Fibroblast of lung (primary cell): Measurements from ENCODE around the gene ELMO1. TPM values are rescaled to one million over a fixed set of nuclear protein-coding genes. Genes with fewer than 3 reads are reported as not detected.

Experiments used
- DNase-seq, 2 donors: peaks; one replicate each; pipeline versions ENCODE4 v3.0.0 to v3.0.0-alpha.2; 2010; ENCODE audit warnings: low read depth in 2 of 2
- H2AFZ ChIP-seq: 2 replicates; pipeline ENCODE4 v1.5.1; 2012; ENCODE audit warnings: low read length, control low read depth, inconsistent platforms
- H3K27ac ChIP-seq: 2 replicates; pipeline ENCODE4 v1.5.1; 2011; ENCODE audit warnings: low read length, control low read depth; ENCODE audit not compliant: insufficient read depth
- H3K27me3 ChIP-seq: 2 replicates; pipeline ENCODE4 v1.5.1; 2011; ENCODE audit warnings: mild to moderate bottlenecking, low read length; ENCODE audit not compliant: control insufficient read depth, insufficient read depth
- H3K36me3 ChIP-seq: 2 replicates; pipeline ENCODE4 v1.5.1; 2011; ENCODE audit warnings: low read length; ENCODE audit not compliant: control insufficient read depth, insufficient read depth
- H3K4me1 ChIP-seq: 2 replicates; pipeline ENCODE4 v1.5.1; 2011; ENCODE audit warnings: low read length; ENCODE audit not compliant: control insufficient read depth, insufficient read depth; ENCODE audit errors: extremely low read depth
- H3K4me2 ChIP-seq: 2 replicates; pipeline ENCODE4 v1.5.1; 2011; ENCODE audit warnings: low read length, control low read depth; ENCODE audit not compliant: insufficient read depth; ENCODE audit errors: extremely low read depth
- H3K4me3 ChIP-seq, 4 experiments: fragments of 200-600 bp in 1 of 4; sonication (generic) in 1 of 4; replicated peaks in 1 of 4; 2 replicates each; pipeline ENCODE4 v1.5.1; 2011 to 2016; ENCODE audit warnings: low read length in 4 of 4, low read depth in 3 of 4, mild to moderate bottlenecking in 3 of 4, control low read depth in 2 of 4, inconsistent platforms in 1 of 4, mixed read lengths in 1 of 4; ENCODE audit not compliant: insufficient read depth in 1 of 4; ENCODE audit errors: control extremely low read depth in 1 of 4
- H3K79me2 ChIP-seq: 2 replicates; pipeline ENCODE4 v1.5.1; 2012; ENCODE audit warnings: mild to moderate bottlenecking, low read length, inconsistent platforms; ENCODE audit not compliant: control insufficient read depth, insufficient read depth
- H3K9ac ChIP-seq: 2 replicates; pipeline ENCODE4 v1.5.1; 2011; ENCODE audit warnings: mild to moderate bottlenecking, low read length, control low read depth; ENCODE audit not compliant: insufficient read depth
- H3K9me3 ChIP-seq: 2 replicates; pipeline ENCODE4 v1.5.1; 2012; ENCODE audit warnings: low read depth, low read length; ENCODE audit not compliant: control insufficient read depth, insufficient read depth
- H4K20me1 ChIP-seq: 2 replicates; pipeline ENCODE4 v1.5.1; 2011; ENCODE audit warnings: low read length; ENCODE audit not compliant: control insufficient read depth, insufficient read depth; ENCODE audit errors: extremely low read depth
- EZH2 ChIP-seq: IDR thresholded peaks from 2 replicates; pipeline ENCODE4 v1.5.1; 2012; ENCODE audit warnings: low read length, control low read depth, mild to moderate bottlenecking; ENCODE audit errors: missing control alignments
- polyA plus RNA-seq, 2 donors: library from polyadenylated mRNA; depleted of rRNA in 1 of 2; stranded (reverse) in 1 of 2; unstranded in 1 of 2; fragments of >200 nt; gene quantifications; 2 replicates each; pipeline ENCODE4 v1.2.1, GENCODE V29; 2011 to 2012; ENCODE audit warnings: missing spikeins in 1 of 2
- total RNA-seq: library from RNA; depleted of rRNA; stranded (reverse); fragments of >200 nt; gene quantifications from 2 replicates; pipeline ENCODE4 v1.2.1, GENCODE V29; 2014
- TF ChIP-seq, protein P1 (sequence below), 2 donors: IDR thresholded peaks in 1 of 2; conservative IDR thresholded peaks in 1 of 2; 1 replicate in 1 of 2; 2 replicates in 1 of 2; pipeline ENCODE4 v1.5.1; 2011 to 2012; ENCODE audit warnings: low read length in 2 of 2, control low read depth in 1 of 2, inconsistent platforms in 1 of 2, low read depth in 1 of 2, mild to moderate bottlenecking in 1 of 2

Gene ELMO1
- total and polyA plus RNA-seq, 2 donors (not counting 1 experiment from before 2014, with no cell fraction given): 0.50 TPM; not detected in 1

DNA sequence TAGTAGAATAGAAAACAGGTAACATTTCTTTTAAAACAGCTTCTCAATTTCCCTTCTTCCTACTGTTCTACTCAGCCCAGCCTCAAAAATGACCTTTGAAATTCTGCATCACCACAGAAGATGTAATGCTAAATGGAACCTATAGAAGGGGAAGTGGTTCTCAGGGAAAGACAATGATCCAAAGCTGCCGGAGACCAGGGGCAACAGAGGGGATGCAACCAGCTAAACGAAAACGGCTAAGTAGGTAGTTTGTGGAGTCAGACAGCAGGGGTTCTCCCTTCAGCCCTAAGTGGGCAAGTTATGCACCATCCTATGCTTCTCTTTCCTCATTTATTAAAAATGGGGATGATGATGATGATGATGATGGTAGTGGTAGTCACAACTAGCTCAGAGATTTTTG lies 214.3 kb downstream of the ELMO1 start:
- H3K9ac ChIP-seq: no peak overlapping the region
- no peak overlapping the region for H3K4me2 ChIP-seq
- H2AFZ ChIP-seq: no peak overlapping the region
- no peaks in the 10 kb centered on the region for H3K9me3 ChIP-seq
- no peak for TF ChIP-seq EZH2
- TF ChIP-seq, protein P1, sequence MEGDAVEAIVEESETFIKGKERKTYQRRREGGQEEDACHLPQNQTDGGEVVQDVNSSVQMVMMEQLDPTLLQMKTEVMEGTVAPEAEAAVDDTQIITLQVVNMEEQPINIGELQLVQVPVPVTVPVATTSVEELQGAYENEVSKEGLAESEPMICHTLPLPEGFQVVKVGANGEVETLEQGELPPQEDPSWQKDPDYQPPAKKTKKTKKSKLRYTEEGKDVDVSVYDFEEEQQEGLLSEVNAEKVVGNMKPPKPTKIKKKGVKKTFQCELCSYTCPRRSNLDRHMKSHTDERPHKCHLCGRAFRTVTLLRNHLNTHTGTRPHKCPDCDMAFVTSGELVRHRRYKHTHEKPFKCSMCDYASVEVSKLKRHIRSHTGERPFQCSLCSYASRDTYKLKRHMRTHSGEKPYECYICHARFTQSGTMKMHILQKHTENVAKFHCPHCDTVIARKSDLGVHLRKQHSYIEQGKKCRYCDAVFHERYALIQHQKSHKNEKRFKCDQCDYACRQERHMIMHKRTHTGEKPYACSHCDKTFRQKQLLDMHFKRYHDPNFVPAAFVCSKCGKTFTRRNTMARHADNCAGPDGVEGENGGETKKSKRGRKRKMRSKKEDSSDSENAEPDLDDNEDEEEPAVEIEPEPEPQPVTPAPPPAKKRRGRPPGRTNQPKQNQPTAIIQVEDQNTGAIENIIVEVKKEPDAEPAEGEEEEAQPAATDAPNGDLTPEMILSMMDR (conservative IDR thresholded peaks at IDR 0.05 in 1 of 2, IDR thresholded peaks at IDR 0.05 in 1 of 2; ENCODE audit: low read depth in 1 of 2, low read length in 2 of 2): no peak
- no peak overlapping the region for H3K4me3 ChIP-seq
- H4K20me1 ChIP-seq: no peaks in the 10 kb centered on the region
- no peaks in the 10 kb centered on the region for H3K36me3 ChIP-seq
- no peaks in the 10 kb centered on the region for H3K27me3 ChIP-seq
- H3K27ac ChIP-seq: no peak overlapping the region
- no peaks in the 10 kb centered on the region for H3K4me1 ChIP-seq
- no peak for DNase-seq
- no peaks in the 10 kb centered on the region for H3K79me2 ChIP-seq

DNA sequence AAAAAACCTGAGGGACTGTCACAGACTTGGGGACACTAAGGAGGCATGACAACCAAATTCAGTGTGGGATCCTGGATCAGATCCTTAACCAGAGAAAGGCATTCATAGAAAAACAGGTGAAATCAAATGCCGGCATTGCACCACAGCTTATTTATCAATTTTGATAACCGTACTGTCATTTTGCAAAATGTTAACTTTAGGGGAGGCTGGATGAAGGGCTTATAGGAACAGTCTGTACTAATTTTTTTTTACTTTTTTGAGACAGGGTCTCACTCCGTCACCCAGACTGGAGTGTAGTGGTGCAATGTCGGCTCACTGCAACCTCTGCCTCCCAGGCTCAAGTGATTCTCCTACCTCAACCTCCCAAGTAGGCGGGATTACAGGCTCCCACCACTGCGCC lies 217.1 kb downstream of the ELMO1 start:
- no peak overlapping the region for H3K27ac ChIP-seq
- no peaks in the 10 kb centered on the region for H3K27me3 ChIP-seq
- no peaks in the 10 kb centered on the region for H3K79me2 ChIP-seq
- H3K36me3 ChIP-seq: no peaks in the 10 kb centered on the region
- no peak overlapping the region for H3K9ac ChIP-seq
- H3K4me2 ChIP-seq: no peak overlapping the region
- TF ChIP-seq EZH2: no peak
- TF ChIP-seq, protein P1 (conservative IDR thresholded peaks at IDR 0.05 in 1 of 2, IDR thresholded peaks at IDR 0.05 in 1 of 2; ENCODE audit: low read depth in 1 of 2, low read length in 2 of 2): no peak
- no peaks in the 10 kb centered on the region for H3K4me1 ChIP-seq
- DNase-seq: no peak
- H2AFZ ChIP-seq: no peak overlapping the region
- H3K4me3 ChIP-seq: no peak overlapping the region
- no peaks in the 10 kb centered on the region for H3K9me3 ChIP-seq
- H4K20me1 ChIP-seq: no peaks in the 10 kb centered on the region

DNA sequence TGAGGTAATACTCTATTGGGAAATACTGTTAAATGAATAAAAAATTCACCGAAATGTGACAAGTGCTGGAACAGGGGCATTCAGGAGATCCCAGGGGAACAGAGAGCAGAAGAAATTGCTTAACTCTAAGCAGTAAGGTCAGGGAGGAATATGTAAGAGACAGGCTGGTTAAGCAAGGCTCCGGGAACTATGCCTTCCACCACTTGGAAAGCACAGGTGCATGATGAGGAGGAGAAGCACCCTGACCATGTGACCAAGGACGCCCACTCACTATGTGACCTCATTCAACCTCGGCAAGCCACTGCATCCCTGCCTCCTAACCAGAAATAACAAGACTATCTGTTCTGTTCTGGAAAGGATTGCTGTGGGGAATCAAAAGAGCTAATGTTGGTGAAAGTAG lies 218.4 kb downstream of the ELMO1 start:
- TF ChIP-seq EZH2: no peak
- TF ChIP-seq, protein P1 (conservative IDR thresholded peaks at IDR 0.05 in 1 of 2, IDR thresholded peaks at IDR 0.05 in 1 of 2; ENCODE audit: low read depth in 1 of 2, low read length in 2 of 2): no peak
- Histone ChIP-seq H2AFZ (no peak overlapping the region), H3K36me3 (no peaks in the 10 kb centered on the region), H3K4me3 (no peak overlapping the region), H3K4me1 (no peaks in the 10 kb centered on the region), H3K79me2 (no peaks in the 10 kb centered on the region), H3K27me3 (no peaks in the 10 kb centered on the region), H4K20me1 (no peaks in the 10 kb centered on the region), H3K9me3 (no peaks in the 10 kb centered on the region), H3K9ac (no peak overlapping the region), H3K27ac (no peak overlapping the region), H3K4me2 (no peak overlapping the region)
- DNase-seq: no peak
